ENCODE measurements around the gene DACH1. TPM values are rescaled to one million over a fixed set of nuclear protein-coding genes. Genes with fewer than 3 reads are reported as not detected.

DACH1 gene
- total RNA-seq, 1 experiment from 2014 or later: not detected

- ATAC-seq (no peak), DNase-seq (ENCODE audit: low read depth, low spot score) (no peak)
- ChIA-PET POLR2A (no interaction called here), CTCF (no interaction called here), RAD21 (ENCODE audit: low non-redundant PET in 1 of 2, low total read pairs in 2 of 2, uncharacterized antibody in 2 of 2, unreplicated experiment in 2 of 2) (no interaction called here)
- Histone ChIP-seq H3K9me2 (ENCODE audit: insufficient read depth) (no peaks in the 10 kb centered on the region), H3K27me3 (ENCODE audit: insufficient read depth, low read length) (no peaks in the 10 kb centered on the region), H3K9me3 (ENCODE audit: control insufficient read depth in 1 of 2, insufficient read depth in 1 of 2, low read depth in 1 of 2, low read length in 2 of 2) (no peaks in the 10 kb centered on the region), H3K4me2 (ENCODE audit: low read length) (no peak overlapping the region), H3K4me3 (replicated peaks in 1 of 2; ENCODE audit: low read depth in 1 of 2, low read length in 2 of 2) (no peak overlapping the region), H3K27ac (ENCODE audit: low read depth, low read length) (no peak overlapping the region), H3K36me3 (ENCODE audit: control insufficient read depth in 1 of 2, insufficient read depth in 2 of 2, low read length in 2 of 2) (no peaks in the 10 kb centered on the region), H3K4me1 (ENCODE audit: control insufficient read depth in 1 of 2, insufficient read depth in 2 of 2, low read length in 2 of 2) (no peaks in the 10 kb centered on the region), H2AFZ (ENCODE audit: low read depth, low read length, poor library complexity, severe bottlenecking) (no peak overlapping the region), H4K20me1 (ENCODE audit: insufficient read depth) (no peaks in the 10 kb centered on the region), H3K79me2 (ENCODE audit: insufficient read depth, low read length) (no peaks in the 10 kb centered on the region), H3K9ac (ENCODE audit: low read length) (no peak overlapping the region)
- BruUV-seq (replicated peaks): no TSS peak
- TF ChIP-seq, protein P1, sequence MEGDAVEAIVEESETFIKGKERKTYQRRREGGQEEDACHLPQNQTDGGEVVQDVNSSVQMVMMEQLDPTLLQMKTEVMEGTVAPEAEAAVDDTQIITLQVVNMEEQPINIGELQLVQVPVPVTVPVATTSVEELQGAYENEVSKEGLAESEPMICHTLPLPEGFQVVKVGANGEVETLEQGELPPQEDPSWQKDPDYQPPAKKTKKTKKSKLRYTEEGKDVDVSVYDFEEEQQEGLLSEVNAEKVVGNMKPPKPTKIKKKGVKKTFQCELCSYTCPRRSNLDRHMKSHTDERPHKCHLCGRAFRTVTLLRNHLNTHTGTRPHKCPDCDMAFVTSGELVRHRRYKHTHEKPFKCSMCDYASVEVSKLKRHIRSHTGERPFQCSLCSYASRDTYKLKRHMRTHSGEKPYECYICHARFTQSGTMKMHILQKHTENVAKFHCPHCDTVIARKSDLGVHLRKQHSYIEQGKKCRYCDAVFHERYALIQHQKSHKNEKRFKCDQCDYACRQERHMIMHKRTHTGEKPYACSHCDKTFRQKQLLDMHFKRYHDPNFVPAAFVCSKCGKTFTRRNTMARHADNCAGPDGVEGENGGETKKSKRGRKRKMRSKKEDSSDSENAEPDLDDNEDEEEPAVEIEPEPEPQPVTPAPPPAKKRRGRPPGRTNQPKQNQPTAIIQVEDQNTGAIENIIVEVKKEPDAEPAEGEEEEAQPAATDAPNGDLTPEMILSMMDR (IDR thresholded peaks at IDR 0.05 in 2 of 3, conservative IDR thresholded peaks at IDR 0.05 in 1 of 3; ENCODE audit: borderline replicate concordance in 1 of 3, insufficient read depth in 1 of 3, low read depth in 2 of 3, low read length in 2 of 3): no peak
- no peak for TF ChIP-seq EZH2phosphoT487 (IDR thresholded peaks at IDR 0.05; ENCODE audit: borderline replicate concordance)
- no peak for TF ChIP-seq ZFX (IDR thresholded peaks at IDR 0.05)
- TF ChIP-seq EZH2 (IDR thresholded peaks at IDR 0.05): no peak
- TF ChIP-seq, protein P2, sequence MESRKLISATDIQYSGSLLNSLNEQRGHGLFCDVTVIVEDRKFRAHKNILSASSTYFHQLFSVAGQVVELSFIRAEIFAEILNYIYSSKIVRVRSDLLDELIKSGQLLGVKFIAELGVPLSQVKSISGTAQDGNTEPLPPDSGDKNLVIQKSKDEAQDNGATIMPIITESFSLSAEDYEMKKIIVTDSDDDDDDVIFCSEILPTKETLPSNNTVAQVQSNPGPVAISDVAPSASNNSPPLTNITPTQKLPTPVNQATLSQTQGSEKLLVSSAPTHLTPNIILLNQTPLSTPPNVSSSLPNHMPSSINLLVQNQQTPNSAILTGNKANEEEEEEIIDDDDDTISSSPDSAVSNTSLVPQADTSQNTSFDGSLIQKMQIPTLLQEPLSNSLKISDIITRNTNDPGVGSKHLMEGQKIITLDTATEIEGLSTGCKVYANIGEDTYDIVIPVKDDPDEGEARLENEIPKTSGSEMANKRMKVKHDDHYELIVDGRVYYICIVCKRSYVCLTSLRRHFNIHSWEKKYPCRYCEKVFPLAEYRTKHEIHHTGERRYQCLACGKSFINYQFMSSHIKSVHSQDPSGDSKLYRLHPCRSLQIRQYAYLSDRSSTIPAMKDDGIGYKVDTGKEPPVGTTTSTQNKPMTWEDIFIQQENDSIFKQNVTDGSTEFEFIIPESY (IDR thresholded peaks at IDR 0.05; ENCODE audit: extremely low read depth, insufficient replicate concordance, low read length): no peak
- TF ChIP-seq, protein P3, sequence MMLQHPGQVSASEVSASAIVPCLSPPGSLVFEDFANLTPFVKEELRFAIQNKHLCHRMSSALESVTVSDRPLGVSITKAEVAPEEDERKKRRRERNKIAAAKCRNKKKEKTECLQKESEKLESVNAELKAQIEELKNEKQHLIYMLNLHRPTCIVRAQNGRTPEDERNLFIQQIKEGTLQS (IDR thresholded peaks at IDR 0.05): no peak
- TF ChIP-seq TCF7L2 (IDR thresholded peaks at IDR 0.05; ENCODE audit: borderline replicate concordance, extremely low read depth, insufficient read depth, insufficient read length): no peak
- intact Hi-C loops (cut with micrococcal nuclease): no loop called here
Measured at GRCh38 chr13:71721104-71721503, 145.9 kb downstream of the DACH1 start.

All from HCT116 (cell line).